Measurements from ENCODE around the gene C19orf12. TPM values are rescaled to one million over a fixed set of nuclear protein-coding genes. Genes with fewer than 3 reads are reported as not detected.

The C19orf12 gene
- total RNA-seq, 1 experiment from 2014 or later: 10.0 TPM

GRCh38 chr19:29650772-29651387 is 64.2 kb downstream of the C19orf12 start:
- CTCF ChIA-PET: no interaction called here
- RAD21 ChIA-PET (ENCODE audit: low non-redundant PET in 1 of 2, low total read pairs in 2 of 2, uncharacterized antibody in 2 of 2, unreplicated experiment in 2 of 2): no interaction called here

More at GRCh38 chr19:29650772-29651387, 64.2 kb downstream of the C19orf12 start:
- Histone ChIP-seq H2AFZ (ENCODE audit: low read depth, low read length, poor library complexity, severe bottlenecking) (no peak overlapping the region), H3K9me3 (ENCODE audit: control insufficient read depth in 1 of 2, insufficient read depth in 1 of 2, low read depth in 1 of 2, low read length in 2 of 2) (no peaks in the 10 kb centered on the region), H3K27me3 (ENCODE audit: insufficient read depth, low read length) (no peaks in the 10 kb centered on the region), H3K9ac (ENCODE audit: low read length) (no peak overlapping the region), H3K79me2 (ENCODE audit: insufficient read depth, low read length) (no peaks in the 10 kb centered on the region), H3K4me1 (ENCODE audit: control insufficient read depth in 1 of 2, insufficient read depth in 2 of 2, low read length in 2 of 2) (no peaks in the 10 kb centered on the region), H4K20me1 (ENCODE audit: insufficient read depth) (no peaks in the 10 kb centered on the region), H3K36me3 (ENCODE audit: control insufficient read depth in 1 of 2, insufficient read depth in 2 of 2, low read length in 2 of 2) (no peaks in the 10 kb centered on the region), H3K9me2 (ENCODE audit: insufficient read depth) (no peaks in the 10 kb centered on the region), H3K27ac (ENCODE audit: low read depth, low read length) (no peak overlapping the region), H3K4me2 (ENCODE audit: low read length) (no peak overlapping the region), H3K4me3 (replicated peaks in 1 of 2; ENCODE audit: low read depth in 1 of 2, low read length in 2 of 2) (no peak overlapping the region)
- DNase-seq (ENCODE audit: low read depth, low spot score) (no peak), ATAC-seq (no peak)
- BruUV-seq (replicated peaks): no TSS peak
- intact Hi-C loops (cut with micrococcal nuclease): no loop called here
- TF ChIP-seq MAX (IDR thresholded peaks at IDR 0.05): no peak
- no peak for TF ChIP-seq ZFX (IDR thresholded peaks at IDR 0.05)
- no peak for TF ChIP-seq ATF3 (IDR thresholded peaks at IDR 0.05)
- no peak for TF ChIP-seq POLR2A (IDR thresholded peaks at IDR 0.05; ENCODE audit: borderline replicate concordance, extremely low read depth, insufficient read depth, insufficient read length)
- TF ChIP-seq EZH2 (IDR thresholded peaks at IDR 0.05): no peak
- no peak for TF ChIP-seq CTCF (IDR thresholded peaks at IDR 0.05 in 2 of 3, conservative IDR thresholded peaks at IDR 0.05 in 1 of 3; ENCODE audit: borderline replicate concordance in 1 of 3, insufficient read depth in 1 of 3, low read depth in 2 of 3, low read length in 2 of 3)
- TF ChIP-seq SP1 (IDR thresholded peaks at IDR 0.05; ENCODE audit: low read depth): no peak
- no peak for TF ChIP-seq JUND (IDR thresholded peaks at IDR 0.05)
- TF ChIP-seq ZBTB33 (IDR thresholded peaks at IDR 0.05; ENCODE audit: extremely low read depth, insufficient replicate concordance, low read length): no peak
- no peak for TF ChIP-seq SRF (IDR thresholded peaks at IDR 0.05; ENCODE audit: low read depth)
- TF ChIP-seq YY1 (IDR thresholded peaks at IDR 0.05; ENCODE audit: extremely low read depth, insufficient replicate concordance, low read depth, low read length): no peak
- no peak for TF ChIP-seq CBX3 (IDR thresholded peaks at IDR 0.05; ENCODE audit: low read depth)
- TF ChIP-seq ZNF274 (IDR thresholded peaks at IDR 0.05; ENCODE audit: low read depth, low read length): no peak
- no peak for TF ChIP-seq REST (IDR thresholded peaks at IDR 0.05; ENCODE audit: low read depth)
- POLR2A ChIA-PET: no interaction called here

Measured in HCT116 (cell line).